CD4-positive, alpha-beta T cell (primary cell): ENCODE data around the gene DCLRE1B. TPM values are rescaled to one million over a fixed set of nuclear protein-coding genes. Genes with fewer than 3 reads are reported as not detected.
A peak's percentile ranks its signal among the peaks of the same experiment; 100 is the strongest.

Experiments
- ATAC-seq: fragments of 200-7000 bp; cut with Tn5 transposase; one replicate; pipeline ENCODE4 v1.10.0; 2022; ENCODE audit warnings: mild to moderate bottlenecking; ENCODE audit not compliant: poor library complexity
- CTCF ChIA-PET: fragments of 350-600 bp; sonication (Branson Sonifier 250); formaldehyde crosslinking; loops from one replicate; lab custom pipeline; 2021; ENCODE audit warnings: antibody characterized with exemption, inconsistent platforms; lab: Charles Lee
- POLR2A ChIA-PET: fragments of 350-600 bp; sonication (Branson Sonifier 250); formaldehyde crosslinking; loops from one replicate; lab custom pipeline; 2021; ENCODE audit warnings: antibody characterized with exemption, inconsistent platforms; lab: Charles Lee
- DNase-seq, 14 experiments: peaks; one replicate each; pipeline ENCODE4 v3.0.0-alpha.2; 2013 to 2020; ENCODE audit warnings: mixed read lengths in 2 of 14
- H3K27ac ChIP-seq, 2 donors: one replicate each; pipeline versions ENCODE4 v1.5.1 to v1.7.0; 2013; ENCODE audit warnings: low read length in 2 of 2, low read depth in 1 of 2, mild to moderate bottlenecking in 1 of 2
- H3K27me3 ChIP-seq, 2 experiments: 1 replicate in 1 of 2; 2 replicates in 1 of 2; pipeline versions ENCODE4 v1.6.1 to v1.7.0; 2013; ENCODE audit warnings: low read length in 2 of 2, control low read depth in 1 of 2, mild to moderate bottlenecking in 1 of 2, moderate library complexity in 1 of 2; ENCODE audit not compliant: insufficient read depth in 2 of 2, control insufficient read depth in 1 of 2
- H3K36me3 ChIP-seq: one replicate; pipeline ENCODE4 v1.6.1; 2013; ENCODE audit warnings: low read length, control low read depth; ENCODE audit not compliant: insufficient read depth
- H3K4me1 ChIP-seq: one replicate; pipeline ENCODE4 v1.6.1; 2013; ENCODE audit warnings: low read length, control low read depth; ENCODE audit not compliant: insufficient read depth
- H3K4me3 ChIP-seq: one replicate; pipeline ENCODE4 v1.5.1; 2013; ENCODE audit warnings: mild to moderate bottlenecking, low read length, moderate library complexity
- H3K9me3 ChIP-seq, 2 experiments: 1 replicate in 1 of 2; 2 replicates in 1 of 2; pipeline versions ENCODE4 v1.6.1 to v1.7.0; 2013; ENCODE audit warnings: low read length in 2 of 2, mild to moderate bottlenecking in 2 of 2, control low read depth in 1 of 2, moderate library complexity in 1 of 2; ENCODE audit not compliant: control insufficient read depth in 1 of 2, insufficient read depth in 1 of 2
- H3K27ac Mint-ChIP-seq: one replicate; pipeline ENCODE4 v1.8.0; 2020; ENCODE audit warnings: mixed read lengths
- H3K27me3 Mint-ChIP-seq: one replicate; pipeline ENCODE4 v1.8.0; 2021; ENCODE audit warnings: mixed read lengths
- H3K36me3 Mint-ChIP-seq: one replicate; pipeline ENCODE4 v1.8.0; 2021; ENCODE audit warnings: low read depth, mixed read lengths
- H3K4me1 Mint-ChIP-seq: one replicate; pipeline ENCODE4 v1.8.0; 2021; ENCODE audit warnings: low read depth, mixed read lengths
- H3K4me3 Mint-ChIP-seq: one replicate; pipeline ENCODE4 v1.8.0; 2020; ENCODE audit warnings: mild to moderate bottlenecking, mixed read lengths
- H3K9me3 Mint-ChIP-seq: one replicate; pipeline ENCODE4 v1.8.0; 2020; ENCODE audit warnings: mixed read lengths
- CTCF ChIP-seq: fragments of 200-600 bp; IDR thresholded peaks from one replicate; pipeline ENCODE4 v1.8.0; 2022; ENCODE audit warnings: antibody characterized with exemption, mild to moderate bottlenecking
- intact Hi-C, 2 experiments: fragments of 100-400 bp; cut with DNase I in 1 of 2; cut with micrococcal nuclease in 1 of 2; formaldehyde crosslinking; loops; one replicate each; pipeline versions ENCODE4 v1.15.1 to v1.9.0; 2023 to 2025; cut with DNase I, micrococcal nuclease
- total RNA-seq, 174 experiments: library from RNA in 2 of 174; stranded (reverse) in 2 of 174; gene quantifications; one replicate each; pipeline ENCODE4 v1.2.3 and lab custom pipeline; 2021 to 2026

Gene DCLRE1B
- total RNA-seq, 2 experiments from 2014 or later, result 6.4 to 6.8 TPM

GRCh38 chr1:113958691-113959090, 53.6 kb downstream of the DCLRE1B start:
- no peaks in the 10 kb centered on the region for H3K9me3 ChIP-seq
- H3K9me3 Mint-ChIP-seq, result no peaks in the 10 kb centered on the region
- ChIA-PET CTCF (no interaction called here), POLR2A (interaction anchor here (1.5 kb wide), 1 partner anchor 27 kb away, joined by 4 read pairs; no protein-coding TSS in a partner anchor)
- H3K27ac Mint-ChIP-seq, result peak overlapping the region; percentile 25
- peaks cover 94% of the 10 kb centered on the region for H3K36me3 Mint-ChIP-seq
- no peaks in the 10 kb centered on the region for H3K27me3 ChIP-seq
- peaks cover 90% of the 10 kb centered on the region for H3K36me3 ChIP-seq
- no peak for TF ChIP-seq CTCF
- no peaks in the 10 kb centered on the region for H3K27me3 Mint-ChIP-seq
- no peak overlapping the region for H3K4me3 ChIP-seq
- peaks cover 46% of the 10 kb centered on the region for H3K4me1 Mint-ChIP-seq
- intact Hi-C loops, result loop anchor here in 1 of 2 experiments (1.0 to 10.0 kb wide), 2 partner anchors 10 to 564 kb away; partner anchors contain the start of gene MAGI3
- ATAC-seq (no peak), DNase-seq (no peak)
- H3K4me3 Mint-ChIP-seq, result no peak overlapping the region
- peaks cover 4% of the 10 kb centered on the region for H3K4me1 ChIP-seq
- no peak overlapping the region for H3K27ac ChIP-seq

- no peak overlapping the region for H3K4me3 Mint-ChIP-seq
- peaks cover 97% of the 10 kb centered on the region for H3K36me3 Mint-ChIP-seq
- intact Hi-C loops, result loop anchor here in 1 of 2 experiments (5.0 kb wide), 2 partner anchors 36 to 126 kb away; partner anchors contain the start of gene HIPK1
- ATAC-seq, result peak; percentile 56
- H3K27ac Mint-ChIP-seq, result peak overlapping the region; percentile 65
- Histone ChIP-seq H3K4me1 (no peaks in the 10 kb centered on the region), H3K36me3 (peaks cover 93% of the 10 kb centered on the region), H3K27ac (no peak overlapping the region), H3K4me3 (no peak overlapping the region), H3K9me3 (no peaks in the 10 kb centered on the region), H3K27me3 (no peaks in the 10 kb centered on the region)
- H3K4me1 Mint-ChIP-seq, result peaks cover 26% of the 10 kb centered on the region
- no peak for TF ChIP-seq CTCF
- peak in 2 of 14 experiments; percentile 36 to 39 for DNase-seq
- ChIA-PET CTCF (interaction anchor here (0.5 to 2.6 kb wide), 5 partner anchors 29 to 543 kb away, joined by 3 to 22 read pairs (median 4); partner anchors contain the start of genes AP4B1, HIPK1 and RSBN1), POLR2A (interaction anchor here (1.1 to 3.1 kb wide), 6 partner anchors 16 to 128 kb away, joined by 4 to 31 read pairs (median 8); partner anchors contain the start of genes AP4B1 and HIPK1)
- H3K9me3 Mint-ChIP-seq, result no peaks in the 10 kb centered on the region
- no peaks in the 10 kb centered on the region for H3K27me3 Mint-ChIP-seq
Observed at GRCh38 chr1:113963281-113963906, 58.3 kb downstream of the DCLRE1B start.

Other genes starting within 250 kb of the DCLRE1B start
- gene PHTF1, start 145.8 kb upstream of the DCLRE1B start, total RNA-seq, result 1 to 10 TPM; 3.1 to 4.0 TPM
- 10 to 100 TPM; 44.2 to 44.6 TPM for gene RSBN1, start 92.8 kb upstream of the DCLRE1B start, total RNA-seq
- 10 to 100 TPM; 28.3 to 30.2 TPM for gene PTPN22, start 33.6 kb upstream of the DCLRE1B start, total RNA-seq
- 1 to 10 TPM; 1.2 to 1.5 TPM for gene BCL2L15, start 17.7 kb upstream of the DCLRE1B start, total RNA-seq
- gene AP4B1, start 527 bp upstream of the DCLRE1B start, total RNA-seq, result 10 to 100 TPM; 44.1 to 48.0 TPM
- gene HIPK1, start 24.0 kb downstream of the DCLRE1B start, total RNA-seq, result 100 to 1,000 TPM; 245 to 251 TPM
- gene OLFML3, start 74.1 kb downstream of the DCLRE1B start, total RNA-seq, result under 1 TPM; 0.30 to 0.31 TPM
- not detected for gene SYT6, start 248.5 kb downstream of the DCLRE1B start, total RNA-seq